SK-N-MC (cell line): ENCODE measurements around the gene AGMAT.

Experiments
- EZH2 ChIP-seq: fragments of 200-600 bp; sonication (generic); IDR thresholded peaks from one replicate; pipeline ENCODE4 v1.6.1; 2017; ENCODE audit warnings: antibody characterized with exemption
- FOXP2 ChIP-seq: optimal IDR thresholded peaks from 2 replicates; pipeline ENCODE3; 2011; ENCODE audit warnings: mild to moderate bottlenecking, moderate library complexity; ENCODE audit not compliant: insufficient read depth; ENCODE audit errors: extremely low read length, control extremely low read depth
- POLR2AphosphoS5 ChIP-seq: IDR thresholded peaks from 2 replicates; pipeline ENCODE4 v1.6.1; 2012; ENCODE audit warnings: mild to moderate bottlenecking, low read depth, low read length, borderline replicate concordance

DNA sequence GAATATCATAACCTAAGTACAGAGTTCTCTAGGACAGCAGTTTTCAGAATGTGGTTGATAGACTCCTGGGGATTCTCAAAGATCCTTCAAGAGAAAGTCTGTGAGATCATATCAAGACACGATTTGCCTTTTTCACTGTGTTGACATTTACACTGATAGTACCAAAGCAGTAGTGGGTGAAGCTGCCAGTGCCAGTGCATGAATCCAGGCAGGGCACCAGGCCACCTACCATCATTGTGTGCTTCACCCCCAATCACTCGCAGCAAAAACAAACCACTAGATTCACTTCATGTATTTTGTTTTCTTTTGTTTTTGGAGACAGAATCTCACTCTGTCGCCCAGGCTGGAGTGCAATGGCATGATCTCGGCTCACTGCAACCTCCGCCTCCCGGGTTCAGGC lies 34.3 kb downstream of the AGMAT start:
- TF ChIP-seq EZH2 (no peak), POLR2AphosphoS5 (no peak), FOXP2 (no peak)
